ENCODE data around the gene ACAT1.
"Not testable (repeated sequence)": the region's sequence is repeated elsewhere in the genome, so short reads cannot be mapped to it uniquely, and the experiment has no call there.

The ACAT1 gene

GRCh38 chr11:108121274-108122155, at the start of gene ACAT1:
ACAT1 (plus strand) TSS chr11:108121567; CDS start chr11:108121607, 40 bp downstream.
- DNase-seq: peak; percentile 99

GRCh38 chr11:108084811-108085210, 36.6 kb upstream of the ACAT1 start:
- no peak for DNase-seq

GRCh38 chr11:108085672-108086071, 35.7 kb upstream of the ACAT1 start:
- no peak for DNase-seq

- DNase-seq: no peak
Observed at GRCh38 chr11:108092134-108092533, 29.2 kb upstream of the ACAT1 start.

DNA sequence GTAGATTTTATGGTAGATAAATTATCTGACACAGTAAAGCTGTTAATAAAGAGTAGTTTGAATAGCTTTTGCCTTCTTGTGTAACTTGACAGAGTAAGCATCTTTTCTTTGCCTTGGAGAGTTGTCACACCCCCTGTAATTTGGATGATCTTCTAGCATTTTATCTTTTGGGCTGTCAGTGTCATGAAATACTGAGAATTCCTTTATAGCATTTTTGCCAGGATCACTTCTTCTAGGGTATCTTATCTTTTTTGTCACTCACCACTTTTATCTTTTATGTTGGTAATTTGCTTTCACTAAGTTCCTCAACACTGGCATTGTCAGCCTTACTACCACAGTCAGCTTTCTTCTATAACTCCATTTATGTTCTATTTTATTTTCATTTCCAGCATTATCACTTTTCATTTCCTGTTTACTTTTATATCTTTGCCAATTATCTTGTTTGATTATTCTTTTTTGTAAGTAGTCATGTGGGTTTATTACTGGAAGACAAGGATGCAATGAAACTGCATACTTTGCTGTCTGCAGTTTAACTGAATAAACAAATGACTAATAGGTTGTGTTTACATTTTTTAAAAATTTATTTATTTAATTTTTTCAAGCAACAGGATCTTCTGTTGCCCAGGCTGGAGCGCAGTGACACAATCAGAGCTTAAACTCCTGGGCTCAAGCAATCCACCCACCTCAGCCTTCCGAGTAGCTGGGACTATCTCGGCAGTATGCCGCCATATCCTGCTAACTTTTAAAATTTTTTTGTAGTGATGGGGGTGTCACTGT, 28.1 kb upstream of the ACAT1 start:
- DNase-seq: no peak

- DNase-seq: no peak
Observed at GRCh38 chr11:108097179-108097578, 24.2 kb upstream of the ACAT1 start.

GRCh38 chr11:108101090-108101775, 20.1 kb upstream of the ACAT1 start:
- no peak for DNase-seq

- DNase-seq: no peak
Observed at GRCh38 chr11:108111126-108111525, 10.2 kb upstream of the ACAT1 start.

GRCh38 chr11:108112057-108112456, 9.3 kb upstream of the ACAT1 start:
- no peak for DNase-seq

DNA sequence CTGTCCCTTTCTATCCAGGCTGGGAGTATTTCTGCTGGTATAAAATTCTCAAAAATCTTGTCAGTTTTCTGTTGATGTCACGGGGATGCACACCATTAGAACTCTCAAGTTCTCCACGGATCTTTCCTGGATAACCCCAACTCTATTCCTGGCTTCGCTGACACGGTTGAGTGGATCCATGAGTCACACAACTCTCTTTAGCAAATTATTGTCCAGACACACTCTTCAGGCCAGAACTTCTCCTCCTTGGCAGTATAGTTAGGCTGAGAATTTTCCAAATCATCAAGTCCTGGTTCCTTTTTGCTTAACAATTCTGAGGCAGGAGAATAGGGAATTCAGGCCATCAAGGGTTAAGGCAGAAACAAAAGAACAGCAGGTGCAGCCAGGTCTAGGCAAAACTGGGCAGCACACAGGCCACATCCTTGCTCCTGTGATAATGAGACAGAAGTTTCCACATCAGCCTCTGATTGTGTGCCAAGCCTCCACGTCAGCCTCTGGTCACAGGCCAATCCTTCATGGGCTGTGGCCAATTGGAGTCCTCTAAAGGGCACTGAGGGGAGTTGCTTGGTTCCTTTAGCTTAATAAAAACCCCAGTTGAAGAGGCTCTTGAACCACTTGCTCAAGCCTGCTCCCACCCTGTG, 5.7 kb upstream of the ACAT1 start:
- peak; percentile 28 for DNase-seq

DNA sequence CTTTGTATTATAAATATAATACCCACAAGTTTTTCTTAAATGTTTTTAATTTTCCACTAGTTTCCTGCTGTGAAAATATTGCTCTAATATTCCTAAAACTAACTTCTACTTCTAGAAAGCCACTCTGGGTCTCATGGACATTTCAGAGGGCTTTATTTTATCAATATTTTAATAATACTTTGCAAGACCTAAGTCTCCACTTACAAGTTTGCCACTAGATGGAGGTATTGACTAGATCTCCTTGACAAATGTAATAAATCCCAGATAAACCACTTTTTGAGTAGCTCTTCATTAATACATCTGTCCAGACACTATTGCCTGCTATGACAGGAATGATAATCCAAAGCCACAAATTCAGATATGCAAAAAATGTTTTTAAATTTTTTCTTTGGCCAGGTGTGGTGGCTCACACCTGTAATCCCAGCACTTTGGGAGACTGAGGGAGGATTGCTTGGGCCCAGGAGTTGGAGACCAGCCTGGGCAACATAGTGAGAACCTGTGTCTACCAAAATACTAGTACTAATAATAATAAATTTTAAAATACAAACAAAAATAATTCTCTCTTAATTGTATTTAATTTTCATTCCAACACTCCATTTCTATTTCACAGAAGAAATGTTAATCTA, 3.5 kb upstream of the ACAT1 start:
- no peak for DNase-seq

GRCh38 chr11:108120936-108121273, 462 bp upstream of the ACAT1 start:
- DNase-seq: not testable (repeated sequence)

DNA sequence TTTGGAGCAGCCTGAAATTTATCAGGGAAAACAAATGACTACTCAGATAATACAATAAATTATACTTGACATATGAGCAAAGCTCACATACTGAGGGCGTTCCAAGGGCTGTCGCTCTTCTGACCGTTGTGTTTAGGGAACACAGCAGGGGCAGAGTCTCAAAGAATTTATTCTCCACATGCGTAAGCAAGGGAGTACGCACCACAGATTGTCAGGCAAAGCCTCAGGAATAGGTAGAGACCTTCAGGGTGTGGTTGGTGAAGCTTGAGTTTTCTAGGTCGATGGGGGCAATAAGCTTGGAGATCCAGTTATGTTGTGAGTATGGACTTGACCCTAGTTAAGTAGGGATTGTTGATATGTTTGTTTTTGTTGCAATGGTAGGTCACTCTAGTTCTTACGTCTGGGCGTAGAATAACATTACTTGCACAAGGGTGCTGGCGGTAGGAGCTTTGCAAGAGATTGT, 830 bp downstream of the ACAT1 start:
- no peak for DNase-seq

- no peak for DNase-seq
Observed at GRCh38 chr11:108125096-108125495, 3.7 kb downstream of the ACAT1 start.

DNA sequence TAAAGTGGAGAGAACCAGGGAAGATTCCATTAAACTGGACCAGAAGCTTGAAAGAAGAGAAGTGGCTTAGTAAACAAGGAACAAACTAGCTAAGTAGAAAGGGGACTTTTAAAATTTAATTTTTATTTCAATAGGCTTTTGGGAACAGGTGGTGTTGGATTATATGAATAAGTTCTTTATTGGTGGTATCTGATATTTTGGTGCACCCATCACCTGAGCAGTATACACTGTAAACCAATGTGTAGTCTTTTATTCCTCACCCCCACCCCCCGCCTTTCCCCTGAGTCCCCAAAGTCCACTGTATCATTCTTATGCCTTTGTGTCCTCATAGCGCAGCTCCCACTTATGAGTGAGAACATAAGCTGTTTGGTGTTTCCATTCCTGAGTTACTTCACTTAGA, 7.4 kb downstream of the ACAT1 start:
- no peak for DNase-seq

GRCh38 chr11:108131993-108132392, 10.6 kb downstream of the ACAT1 start:
- DNase-seq: no peak

DNA sequence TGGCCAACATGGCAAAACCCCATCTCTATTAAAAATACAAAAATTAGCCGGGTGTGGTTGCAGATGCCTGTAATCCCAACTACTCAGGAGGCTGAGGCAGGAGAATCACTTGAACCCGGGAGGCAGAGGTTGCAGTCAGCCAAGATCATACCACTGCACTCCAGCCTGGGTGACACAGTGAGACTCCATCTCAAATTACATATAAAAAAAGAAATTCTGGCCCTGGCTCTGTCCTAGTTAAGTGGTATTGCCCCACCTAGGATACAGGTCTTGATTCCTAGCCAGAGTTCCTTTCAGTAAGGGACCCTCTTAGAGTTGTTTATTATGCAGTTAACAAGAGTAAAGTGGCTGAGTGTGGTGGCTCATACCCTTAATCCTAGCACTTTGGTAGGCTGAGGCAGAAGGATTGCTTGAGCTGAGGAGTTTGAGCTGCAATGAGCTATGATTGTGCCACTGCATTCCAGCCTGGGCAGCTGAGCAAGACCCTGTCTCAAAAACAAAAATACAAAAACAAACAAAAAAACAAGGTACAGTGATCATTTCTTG, 11.7 kb downstream of the ACAT1 start:
- not testable (repeated sequence) for DNase-seq

GRCh38 chr11:108135845-108136544, 14.6 kb downstream of the ACAT1 start:
- DNase-seq: no peak

GRCh38 chr11:108137212-108137611, 15.8 kb downstream of the ACAT1 start:
- no peak for DNase-seq

DNA sequence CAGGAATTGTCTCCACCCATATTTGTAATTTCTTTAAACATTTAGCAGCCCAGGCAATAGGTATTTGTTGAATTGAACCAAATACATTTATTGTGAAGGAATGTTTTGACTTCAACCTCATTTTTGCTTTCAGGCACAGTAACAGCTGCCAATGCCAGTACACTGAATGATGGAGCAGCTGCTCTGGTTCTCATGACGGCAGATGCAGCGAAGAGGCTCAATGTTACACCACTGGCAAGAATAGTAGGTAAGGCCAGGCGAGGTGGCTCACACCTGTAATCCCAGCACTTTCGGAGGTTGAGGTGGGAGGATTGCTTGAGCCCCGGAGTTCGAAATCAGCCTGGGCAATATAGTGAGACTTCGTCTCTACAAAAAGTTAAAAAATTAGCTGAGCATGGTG, 20.9 kb downstream of the ACAT1 start:
- no peak for DNase-seq

- DNase-seq: no peak
Observed at GRCh38 chr11:108144615-108145014, 23.2 kb downstream of the ACAT1 start.
